Measurements from ENCODE around the gene LHX2. TPM values are rescaled to one million over a fixed set of nuclear protein-coding genes. Genes with fewer than 3 reads are reported as not detected.

The LHX2 gene
- total and polyA plus RNA-seq, 2 experiments from 2014 or later, result not detected

DNA sequence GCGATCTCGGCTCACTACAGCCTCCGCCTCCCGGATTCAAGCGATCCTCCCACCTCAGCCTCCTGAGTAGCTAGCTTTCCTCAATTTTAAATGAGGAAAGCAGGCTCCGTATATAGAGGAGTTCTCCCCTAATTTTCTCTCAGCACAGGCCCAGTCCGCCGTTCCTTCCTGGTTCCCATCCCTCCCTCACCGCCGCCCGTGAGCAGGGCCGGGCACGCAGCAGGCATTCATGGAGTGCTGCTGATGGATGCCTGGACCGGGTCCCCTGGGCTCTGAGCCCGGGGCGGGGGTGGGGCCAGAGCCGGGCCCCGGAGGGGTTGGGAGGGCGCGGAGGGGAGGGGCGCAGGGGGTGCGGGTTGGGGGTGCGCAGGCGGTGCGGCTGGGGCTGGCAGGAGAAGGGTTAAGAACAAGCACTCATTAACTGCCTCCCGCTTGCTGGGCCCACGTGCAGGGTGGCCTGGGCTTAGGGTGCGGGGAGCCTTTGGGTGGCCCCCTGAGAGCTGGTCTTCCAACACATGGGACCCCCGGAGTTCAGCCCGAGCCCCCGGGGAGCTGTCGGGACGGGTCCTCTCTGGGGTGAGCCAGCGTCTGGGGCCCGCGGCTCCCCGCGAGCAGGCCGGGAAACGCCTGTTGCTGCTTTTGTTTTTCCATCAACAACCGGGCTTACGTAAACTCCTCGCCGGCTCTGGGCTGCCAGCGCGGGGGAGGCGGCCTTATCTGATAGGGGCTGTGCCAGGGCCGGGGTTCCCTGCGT, 33.7 kb downstream of the LHX2 start:
- H3K27ac ChIP-seq, result no peak overlapping the region
- H4K20me1 ChIP-seq (ENCODE audit: insufficient read depth, poor library complexity, severe bottlenecking), result no peaks in the 10 kb centered on the region
- H3K79me2 ChIP-seq, result no peaks in the 10 kb centered on the region
- DNase-seq (ENCODE audit: low spot score), result peak; percentile 71
- no peaks in the 10 kb centered on the region for H3K9me3 ChIP-seq (ENCODE audit: low read depth)
- H3K36me3 ChIP-seq (replicated peaks; ENCODE audit: insufficient read depth, low read depth), result no peaks in the 10 kb centered on the region
- 17% methylated on average over 37 of the region's 49 CpGs for whole genome bisulfite sequencing (ENCODE audit: low lambda C conversion rate, missing lambda C conversion rate)
- H3K4me3 ChIP-seq, result no peak overlapping the region
- peaks cover 11% of the 10 kb centered on the region for H3K4me1 ChIP-seq (ENCODE audit: insufficient read depth)
- H3K4me2 ChIP-seq, result peak overlapping the region; percentile 94
- no peak for TF ChIP-seq EZH2 (IDR thresholded peaks at IDR 0.05; ENCODE audit: borderline replicate concordance)
- TF ChIP-seq EZH2phosphoT487 (IDR thresholded peaks at IDR 0.05; ENCODE audit: low read depth, severe bottlenecking, unreplicated experiment), result no peak
- TF ChIP-seq, protein P1, sequence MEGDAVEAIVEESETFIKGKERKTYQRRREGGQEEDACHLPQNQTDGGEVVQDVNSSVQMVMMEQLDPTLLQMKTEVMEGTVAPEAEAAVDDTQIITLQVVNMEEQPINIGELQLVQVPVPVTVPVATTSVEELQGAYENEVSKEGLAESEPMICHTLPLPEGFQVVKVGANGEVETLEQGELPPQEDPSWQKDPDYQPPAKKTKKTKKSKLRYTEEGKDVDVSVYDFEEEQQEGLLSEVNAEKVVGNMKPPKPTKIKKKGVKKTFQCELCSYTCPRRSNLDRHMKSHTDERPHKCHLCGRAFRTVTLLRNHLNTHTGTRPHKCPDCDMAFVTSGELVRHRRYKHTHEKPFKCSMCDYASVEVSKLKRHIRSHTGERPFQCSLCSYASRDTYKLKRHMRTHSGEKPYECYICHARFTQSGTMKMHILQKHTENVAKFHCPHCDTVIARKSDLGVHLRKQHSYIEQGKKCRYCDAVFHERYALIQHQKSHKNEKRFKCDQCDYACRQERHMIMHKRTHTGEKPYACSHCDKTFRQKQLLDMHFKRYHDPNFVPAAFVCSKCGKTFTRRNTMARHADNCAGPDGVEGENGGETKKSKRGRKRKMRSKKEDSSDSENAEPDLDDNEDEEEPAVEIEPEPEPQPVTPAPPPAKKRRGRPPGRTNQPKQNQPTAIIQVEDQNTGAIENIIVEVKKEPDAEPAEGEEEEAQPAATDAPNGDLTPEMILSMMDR (IDR thresholded peaks at IDR 0.05; ENCODE audit: poor library complexity), result no peak
- no peaks in the 10 kb centered on the region for H3K9me2 ChIP-seq (replicated peaks; ENCODE audit: insufficient read depth)
- H2AFZ ChIP-seq, result peak overlapping the region; percentile 50
- peaks cover 64% of the 10 kb centered on the region for H3K27me3 ChIP-seq

DNA sequence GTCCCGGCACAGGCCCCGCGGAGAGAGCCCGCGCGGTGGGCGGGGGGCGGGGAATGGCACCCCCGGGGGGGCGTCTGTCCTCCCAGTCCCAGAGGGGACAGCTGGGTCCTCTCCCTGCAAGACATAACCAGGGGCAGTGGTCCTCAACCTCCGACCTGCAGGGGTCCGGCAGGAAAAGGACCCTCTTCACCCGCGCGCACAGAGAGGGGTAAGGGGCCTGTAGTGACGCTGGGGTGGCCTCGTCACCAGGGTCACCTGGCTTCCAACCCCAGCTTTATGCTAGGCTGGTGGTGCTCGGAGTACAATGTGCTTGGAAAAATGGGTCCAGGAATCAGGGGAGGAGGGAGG, 34.2 kb downstream of the LHX2 start:
- peaks cover 7% of the 10 kb centered on the region for H3K4me1 ChIP-seq (ENCODE audit: insufficient read depth)
- no peak overlapping the region for H2AFZ ChIP-seq
- no peak for DNase-seq (ENCODE audit: low spot score)
- H3K9me2 ChIP-seq (replicated peaks; ENCODE audit: insufficient read depth), result no peaks in the 10 kb centered on the region
- no peak for TF ChIP-seq EZH2phosphoT487 (IDR thresholded peaks at IDR 0.05; ENCODE audit: low read depth, severe bottlenecking, unreplicated experiment)
- no peak for TF ChIP-seq EZH2 (IDR thresholded peaks at IDR 0.05; ENCODE audit: borderline replicate concordance)
- TF ChIP-seq, protein P1 (IDR thresholded peaks at IDR 0.05; ENCODE audit: poor library complexity), result no peak
- H3K79me2 ChIP-seq, result no peaks in the 10 kb centered on the region
- no peaks in the 10 kb centered on the region for H3K36me3 ChIP-seq (replicated peaks; ENCODE audit: insufficient read depth, low read depth)
- H4K20me1 ChIP-seq (ENCODE audit: insufficient read depth, poor library complexity, severe bottlenecking), result no peaks in the 10 kb centered on the region
- no peak overlapping the region for H3K4me3 ChIP-seq
- no peaks in the 10 kb centered on the region for H3K9me3 ChIP-seq (ENCODE audit: low read depth)
- H3K27ac ChIP-seq, result no peak overlapping the region
- peak overlapping the region; percentile 94 for H3K4me2 ChIP-seq
- peaks cover 58% of the 10 kb centered on the region for H3K27me3 ChIP-seq
- WGBS (ENCODE audit: low lambda C conversion rate, missing lambda C conversion rate), result 35% methylated on average over 8 of the region's 18 CpGs

DNA sequence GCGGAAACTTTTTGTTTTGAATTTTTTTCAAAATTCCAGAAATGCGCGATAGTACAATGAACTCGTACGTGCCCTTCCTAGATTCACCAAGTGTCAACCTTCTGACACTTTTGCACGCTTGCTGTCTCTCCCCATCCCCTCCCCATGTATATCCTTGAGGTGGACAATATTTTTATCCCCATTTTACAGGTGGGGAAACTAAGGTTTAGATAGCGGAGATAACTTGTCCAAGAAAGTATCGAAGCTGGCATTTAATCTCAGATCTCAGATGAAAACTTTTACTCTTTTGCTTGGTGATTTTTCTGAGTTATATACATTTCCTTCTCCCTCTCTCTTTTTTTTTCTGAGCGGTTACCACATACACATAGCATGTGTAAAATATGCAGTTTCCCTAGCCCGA, 34.6 kb downstream of the LHX2 start:
- Histone ChIP-seq H4K20me1 (ENCODE audit: insufficient read depth, poor library complexity, severe bottlenecking) (no peaks in the 10 kb centered on the region), H3K9me2 (replicated peaks; ENCODE audit: insufficient read depth) (no peaks in the 10 kb centered on the region), H3K27ac (no peak overlapping the region), H3K4me1 (ENCODE audit: insufficient read depth) (peaks cover 3% of the 10 kb centered on the region), H2AFZ (no peak overlapping the region), H3K79me2 (no peaks in the 10 kb centered on the region), H3K4me3 (no peak overlapping the region), H3K9me3 (ENCODE audit: low read depth) (no peaks in the 10 kb centered on the region), H3K4me2 (no peak overlapping the region), H3K36me3 (replicated peaks; ENCODE audit: insufficient read depth, low read depth) (no peaks in the 10 kb centered on the region), H3K27me3 (peaks cover 56% of the 10 kb centered on the region)
- 90% methylated on average over 10 of the region's 10 CpGs for WGBS (ENCODE audit: low lambda C conversion rate, missing lambda C conversion rate)
- no peak for DNase-seq (ENCODE audit: low spot score)
- TF ChIP-seq EZH2 (IDR thresholded peaks at IDR 0.05; ENCODE audit: borderline replicate concordance) (no peak), EZH2phosphoT487 (IDR thresholded peaks at IDR 0.05; ENCODE audit: low read depth, severe bottlenecking, unreplicated experiment) (no peak)
- TF ChIP-seq, protein P1 (IDR thresholded peaks at IDR 0.05; ENCODE audit: poor library complexity), result no peak
